HCT116 (cell line): ENCODE measurements around the gene ARRB2.

Source experiments
- CTCF ChIP-seq, 3 experiments: fragments of 200-600 bp in 1 of 3; sonication (generic) in 1 of 3; IDR thresholded peaks in 2 of 3; conservative IDR thresholded peaks in 1 of 3; 2 replicates each; pipeline ENCODE4 v1.5.1; 2012 to 2017; ENCODE audit warnings: low read depth in 2 of 3, low read length in 2 of 3, antibody characterized with exemption in 1 of 3, borderline replicate concordance in 1 of 3, control low read depth in 1 of 3, mild to moderate bottlenecking in 1 of 3, mixed read lengths in 1 of 3, mixed run types in 1 of 3, moderate library complexity in 1 of 3; ENCODE audit not compliant: insufficient read depth in 1 of 3
- POLR2AphosphoS5 ChIP-seq: IDR thresholded peaks from 2 replicates; pipeline ENCODE4 v1.6.1; 2011; ENCODE audit warnings: mild to moderate bottlenecking, low read depth, low read length, moderate library complexity
- RAD21 ChIP-seq: IDR thresholded peaks from 2 replicates; pipeline ENCODE4 v1.6.1; 2012; ENCODE audit warnings: low read depth, mild to moderate bottlenecking
- REST ChIP-seq: IDR thresholded peaks from 2 replicates; pipeline ENCODE4 v1.6.1; 2012; ENCODE audit warnings: low read depth
- SIN3A ChIP-seq: IDR thresholded peaks from 2 replicates; pipeline ENCODE4 v1.6.1; 2012; ENCODE audit warnings: low read depth
- SRF ChIP-seq: IDR thresholded peaks from 2 replicates; pipeline ENCODE4 v1.6.1; 2012; ENCODE audit warnings: low read depth

- no peak for TF ChIP-seq CTCF (IDR thresholded peaks at IDR 0.05 in 2 of 3, conservative IDR thresholded peaks at IDR 0.05 in 1 of 3; ENCODE audit: borderline replicate concordance in 1 of 3, insufficient read depth in 1 of 3, low read depth in 2 of 3, low read length in 2 of 3)
- TF ChIP-seq REST: no peak
- TF ChIP-seq SIN3A: no peak
- no peak for TF ChIP-seq SRF
- no peak for TF ChIP-seq POLR2AphosphoS5
- no peak for TF ChIP-seq RAD21
These were observed 37.3 kb upstream of the ARRB2 start for GRCh38 chr17:4673169-4673568.
